GM12872 (cell line): ENCODE measurements around the gene TIFAB.

Experiments
- CTCF ChIP-seq: IDR thresholded peaks from 3 replicates; pipeline ENCODE4 v1.5.1; 2011; ENCODE audit warnings: low read depth, mild to moderate bottlenecking, low read length, moderate library complexity; ENCODE audit not compliant: insufficient read depth

TIFAB gene

GRCh38 chr5:135448071-135448739 is 3.9 kb downstream of the TIFAB start:
- TF ChIP-seq CTCF, result no peak

- no peak for TF ChIP-seq CTCF
Observed at GRCh38 chr5:135447298-135447929, 4.7 kb downstream of the TIFAB start, which contains the start of gene DCANP1. DCANP1 (minus strand) TSS chr5:135447348; CDS start chr5:135447108, 240 bp downstream.

GRCh38 chr5:135446615-135447014 is 5.5 kb downstream of the TIFAB start:
- TF ChIP-seq CTCF, result no peak

- no peak for TF ChIP-seq CTCF
Observed at GRCh38 chr5:135446206-135446605, 5.9 kb downstream of the TIFAB start.

- TF ChIP-seq CTCF, result no peak
Observed at GRCh38 chr5:135445306-135445985, 6.7 kb downstream of the TIFAB start.

GRCh38 chr5:135444881-135445280 is 7.3 kb downstream of the TIFAB start:
- no peak for TF ChIP-seq CTCF

- TF ChIP-seq CTCF, result no peak
Observed at GRCh38 chr5:135444360-135444759, 7.8 kb downstream of the TIFAB start.
